ENCODE measurements around the gene RPL27.

The RPL27 gene

GRCh38 chr17:43014649-43015542 is 16.7 kb downstream of the RPL27 start:
- DNase-seq (ENCODE audit: low read depth): no peak
- peaks cover 54% of the 10 kb centered on the region for H3K36me3 ChIP-seq (ENCODE audit: control insufficient read depth, insufficient read depth, low read length, severe bottlenecking)
- H3K4me1 ChIP-seq (ENCODE audit: control insufficient read depth, insufficient read depth, low read length): peaks cover 55% of the 10 kb centered on the region
- no peak overlapping the region for H3K4me3 ChIP-seq (ENCODE audit: low read length)
- no peaks in the 10 kb centered on the region for H3K27me3 ChIP-seq (replicated peaks; ENCODE audit: control insufficient read depth, insufficient read depth, low read length)
- no peaks in the 10 kb centered on the region for H3K9me3 ChIP-seq (ENCODE audit: control insufficient read depth, low read length)
- H3K9ac ChIP-seq (ENCODE audit: low read length): peak overlapping the region; percentile 20

GRCh38 chr17:43015579-43015978 is 17.4 kb downstream of the RPL27 start:
- H3K4me3 ChIP-seq (ENCODE audit: low read length): no peak overlapping the region
- no peaks in the 10 kb centered on the region for H3K9me3 ChIP-seq (ENCODE audit: control insufficient read depth, low read length)
- DNase-seq (ENCODE audit: low read depth): no peak
- H3K27me3 ChIP-seq (replicated peaks; ENCODE audit: control insufficient read depth, insufficient read depth, low read length): no peaks in the 10 kb centered on the region
- peaks cover 54% of the 10 kb centered on the region for H3K36me3 ChIP-seq (ENCODE audit: control insufficient read depth, insufficient read depth, low read length, severe bottlenecking)
- peak overlapping the region; percentile 19 for H3K9ac ChIP-seq (ENCODE audit: low read length)
- H3K4me1 ChIP-seq (ENCODE audit: control insufficient read depth, insufficient read depth, low read length): peaks cover 62% of the 10 kb centered on the region

GRCh38 chr17:43016216-43016615 is 18.0 kb downstream of the RPL27 start:
- Histone ChIP-seq H3K36me3 (ENCODE audit: control insufficient read depth, insufficient read depth, low read length, severe bottlenecking) (peaks cover 54% of the 10 kb centered on the region), H3K9me3 (ENCODE audit: control insufficient read depth, low read length) (no peaks in the 10 kb centered on the region), H3K27me3 (replicated peaks; ENCODE audit: control insufficient read depth, insufficient read depth, low read length) (no peaks in the 10 kb centered on the region), H3K9ac (ENCODE audit: low read length) (peak overlapping the region; percentile 14), H3K4me3 (ENCODE audit: low read length) (no peak overlapping the region), H3K4me1 (ENCODE audit: control insufficient read depth, insufficient read depth, low read length) (peaks cover 62% of the 10 kb centered on the region)
- no peak for DNase-seq (ENCODE audit: low read depth)

GRCh38 chr17:43018008-43018853 is 20.0 kb downstream of the RPL27 start:
- Histone ChIP-seq H3K9me3 (ENCODE audit: control insufficient read depth, low read length) (no peaks in the 10 kb centered on the region), H3K27me3 (replicated peaks; ENCODE audit: control insufficient read depth, insufficient read depth, low read length) (no peaks in the 10 kb centered on the region), H3K36me3 (ENCODE audit: control insufficient read depth, insufficient read depth, low read length, severe bottlenecking) (peaks cover 47% of the 10 kb centered on the region), H3K4me1 (ENCODE audit: control insufficient read depth, insufficient read depth, low read length) (peaks cover 55% of the 10 kb centered on the region), H3K4me3 (ENCODE audit: low read length) (peak overlapping the region; percentile 99), H3K9ac (ENCODE audit: low read length) (peak overlapping the region; percentile 98)
- no peak for DNase-seq (ENCODE audit: low read depth)

- Histone ChIP-seq H3K27me3 (replicated peaks; ENCODE audit: control insufficient read depth, insufficient read depth, low read length) (no peaks in the 10 kb centered on the region), H3K9ac (ENCODE audit: low read length) (peak overlapping the region; percentile 98), H3K36me3 (ENCODE audit: control insufficient read depth, insufficient read depth, low read length, severe bottlenecking) (peaks cover 42% of the 10 kb centered on the region), H3K9me3 (ENCODE audit: control insufficient read depth, low read length) (no peaks in the 10 kb centered on the region), H3K4me3 (ENCODE audit: low read length) (peak overlapping the region; percentile 99), H3K4me1 (ENCODE audit: control insufficient read depth, insufficient read depth, low read length) (peaks cover 52% of the 10 kb centered on the region)
- no peak for DNase-seq (ENCODE audit: low read depth)
Observed at GRCh38 chr17:43018932-43019331, 20.7 kb downstream of the RPL27 start.

GRCh38 chr17:43019418-43019817 is 21.2 kb downstream of the RPL27 start:
- Histone ChIP-seq H3K36me3 (ENCODE audit: control insufficient read depth, insufficient read depth, low read length, severe bottlenecking) (peaks cover 37% of the 10 kb centered on the region), H3K9ac (ENCODE audit: low read length) (peak overlapping the region; percentile 98), H3K4me1 (ENCODE audit: control insufficient read depth, insufficient read depth, low read length) (peaks cover 47% of the 10 kb centered on the region), H3K9me3 (ENCODE audit: control insufficient read depth, low read length) (no peaks in the 10 kb centered on the region), H3K27me3 (replicated peaks; ENCODE audit: control insufficient read depth, insufficient read depth, low read length) (no peaks in the 10 kb centered on the region), H3K4me3 (ENCODE audit: low read length) (peak overlapping the region; percentile 99)
- no peak for DNase-seq (ENCODE audit: low read depth)

- Histone ChIP-seq H3K36me3 (ENCODE audit: control insufficient read depth, insufficient read depth, low read length, severe bottlenecking) (peaks cover 32% of the 10 kb centered on the region), H3K9me3 (ENCODE audit: control insufficient read depth, low read length) (no peaks in the 10 kb centered on the region), H3K9ac (ENCODE audit: low read length) (peak overlapping the region; percentile 98), H3K4me1 (ENCODE audit: control insufficient read depth, insufficient read depth, low read length) (peaks cover 43% of the 10 kb centered on the region), H3K4me3 (ENCODE audit: low read length) (peak overlapping the region; percentile 99), H3K27me3 (replicated peaks; ENCODE audit: control insufficient read depth, insufficient read depth, low read length) (no peaks in the 10 kb centered on the region)
- DNase-seq (ENCODE audit: low read depth): no peak
Observed at GRCh38 chr17:43020030-43020621, 21.9 kb downstream of the RPL27 start.

- Histone ChIP-seq H3K27me3 (replicated peaks; ENCODE audit: control insufficient read depth, insufficient read depth, low read length) (no peaks in the 10 kb centered on the region), H3K4me3 (ENCODE audit: low read length) (peak overlapping the region; percentile 99), H3K36me3 (ENCODE audit: control insufficient read depth, insufficient read depth, low read length, severe bottlenecking) (peaks cover 24% of the 10 kb centered on the region), H3K4me1 (ENCODE audit: control insufficient read depth, insufficient read depth, low read length) (peaks cover 34% of the 10 kb centered on the region), H3K9ac (ENCODE audit: low read length) (peak overlapping the region; percentile 98), H3K9me3 (ENCODE audit: control insufficient read depth, low read length) (no peaks in the 10 kb centered on the region)
- DNase-seq (ENCODE audit: low read depth): peak; percentile 80
Observed at GRCh38 chr17:43020789-43021740, 22.8 kb downstream of the RPL27 start.

- Histone ChIP-seq H3K4me3 (ENCODE audit: low read length) (peak within 1 kb of the TSS; percentile 99), H3K9ac (ENCODE audit: low read length) (peak within 1 kb of the TSS; percentile 98), H3K4me1 (ENCODE audit: control insufficient read depth, insufficient read depth, low read length) (peaks cover 30% of the 10 kb centered on the region), H3K9me3 (ENCODE audit: control insufficient read depth, low read length) (no peaks in the 10 kb centered on the region), H3K27me3 (replicated peaks; ENCODE audit: control insufficient read depth, insufficient read depth, low read length) (no peaks in the 10 kb centered on the region), H3K36me3 (ENCODE audit: control insufficient read depth, insufficient read depth, low read length, severe bottlenecking) (peaks cover 16% of the 10 kb centered on the region)
- peak; percentile 92 for DNase-seq (ENCODE audit: low read depth)
Observed at GRCh38 chr17:43021741-43022512, 23.7 kb downstream of the RPL27 start, which contains the start of gene VAT1. VAT1 (minus strand) TSS chr17:43022385; CDS start chr17:43022322, 63 bp downstream.
